Measurements from ENCODE around the gene ANAPC5. TPM values are rescaled to one million over a fixed set of nuclear protein-coding genes. Genes with fewer than 3 reads are reported as not detected.
"Not testable (repeated sequence)": the region's sequence is repeated elsewhere in the genome, so short reads cannot be mapped to it uniquely, and the experiment has no call there.

Gene ANAPC5
- total and polyA plus RNA-seq, 2 experiments from 2014 or later, result 128 to 144 TPM

DNA sequence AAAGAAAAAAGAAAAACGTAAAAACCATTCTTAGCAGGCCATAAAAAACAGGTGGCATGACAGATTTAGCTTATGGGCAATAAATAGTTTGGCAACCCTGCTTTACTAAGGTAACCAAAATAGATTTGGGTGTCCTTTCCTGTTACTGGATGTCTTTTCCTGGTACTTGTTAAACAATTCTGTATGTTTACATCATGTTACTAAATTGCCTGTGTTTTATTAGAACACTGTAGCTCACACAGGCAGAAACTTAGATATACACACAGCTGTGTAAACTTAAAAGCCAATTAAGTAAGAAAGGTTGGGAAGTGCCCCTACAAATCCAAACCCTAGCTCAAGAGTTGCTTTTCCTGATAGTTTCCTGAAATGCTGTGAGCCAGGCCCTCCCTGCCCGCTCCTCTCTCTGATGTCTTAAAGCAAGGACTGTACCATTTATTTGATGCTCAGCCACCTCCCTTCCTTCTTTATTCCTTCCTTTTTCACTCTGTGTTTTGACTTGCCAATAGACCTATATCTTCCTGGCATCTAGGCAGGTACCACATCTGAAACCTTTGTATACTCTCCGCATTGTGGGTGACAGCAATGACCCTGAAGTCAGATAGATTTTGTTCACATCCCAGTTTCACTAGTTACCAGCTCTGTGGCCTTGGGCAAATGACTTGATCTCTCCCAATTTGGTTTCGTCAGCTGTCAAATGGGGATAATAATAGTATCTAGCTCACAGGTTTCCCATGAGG, 52.0 kb downstream of the ANAPC5 start:
- Histone ChIP-seq H3K79me2 (ENCODE audit: insufficient read depth) (peaks cover 12% of the 10 kb centered on the region), H3K9me3 (ENCODE audit: low read depth) (no peaks in the 10 kb centered on the region), H3K4me3 (no peak overlapping the region), H3K4me2 (ENCODE audit: unreplicated experiment) (no peak overlapping the region), H3K9ac (no peak overlapping the region), H3K27ac (no peak overlapping the region), H2AFZ (no peak overlapping the region), H3F3A (ENCODE audit: insufficient read depth) (no peaks in the 10 kb centered on the region), H4K20me1 (ENCODE audit: insufficient read depth) (no peaks in the 10 kb centered on the region), H3K9me2 (ENCODE audit: insufficient read depth) (no peaks in the 10 kb centered on the region), H3K27me3 (replicated peaks; ENCODE audit: insufficient read depth) (no peaks in the 10 kb centered on the region), H3K4me1 (ENCODE audit: insufficient read depth) (peaks cover 11% of the 10 kb centered on the region), H3K36me3 (ENCODE audit: low read depth) (no peaks in the 10 kb centered on the region)
- WGBS, 2 experiments (ENCODE audit: low coverage in 1 of 2, low lambda C conversion rate in 2 of 2, missing lambda C conversion rate in 2 of 2), result 90 to 93% methylated on average over 4 of the region's 4 CpGs
- in situ Hi-C loops (cut with MboI), result no loop called here
- TF ChIP-seq EZH2 (IDR thresholded peaks at IDR 0.05; ENCODE audit: insufficient read depth, poor library complexity, severe bottlenecking) (no peak), EZH2phosphoT487 (IDR thresholded peaks at IDR 0.05; ENCODE audit: insufficient read depth, low read depth) (no peak)
- no peak for DNase-seq

DNA sequence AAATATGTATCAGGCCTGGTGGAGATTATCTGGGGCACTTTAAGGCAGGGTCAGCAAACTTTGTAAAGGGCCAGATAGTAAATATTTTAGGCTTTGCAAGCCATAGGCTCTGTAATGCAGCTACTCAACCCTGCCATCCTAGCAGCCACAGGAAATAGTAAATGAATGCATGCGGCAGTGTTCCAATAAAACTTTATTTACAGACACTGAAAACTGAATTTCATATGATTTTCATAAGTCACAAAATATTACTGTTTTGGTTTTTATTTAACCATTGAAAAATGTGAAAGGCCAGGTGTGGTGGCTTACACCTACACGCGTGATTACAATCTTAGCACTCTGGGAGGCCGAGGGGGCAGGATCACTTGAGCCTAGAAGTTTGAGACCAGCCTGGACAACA, 52.5 kb downstream of the ANAPC5 start:
- no peak for DNase-seq
- no peaks in the 10 kb centered on the region for H3K27me3 ChIP-seq (replicated peaks; ENCODE audit: insufficient read depth)
- in situ Hi-C loops (cut with MboI), result no loop called here
- no peak overlapping the region for H2AFZ ChIP-seq
- H3K9me3 ChIP-seq (ENCODE audit: low read depth), result no peaks in the 10 kb centered on the region
- no peaks in the 10 kb centered on the region for H3F3A ChIP-seq (ENCODE audit: insufficient read depth)
- H3K27ac ChIP-seq, result no peak overlapping the region
- no peak overlapping the region for H3K4me3 ChIP-seq
- WGBS, 2 experiments (ENCODE audit: low coverage in 1 of 2, low lambda C conversion rate in 2 of 2, missing lambda C conversion rate in 2 of 2), result 81 to 90% methylated on average over 4 of the region's 4 CpGs
- H3K4me1 ChIP-seq (ENCODE audit: insufficient read depth), result peaks cover 11% of the 10 kb centered on the region
- no peaks in the 10 kb centered on the region for H3K9me2 ChIP-seq (ENCODE audit: insufficient read depth)
- H3K9ac ChIP-seq, result no peak overlapping the region
- no peaks in the 10 kb centered on the region for H3K36me3 ChIP-seq (ENCODE audit: low read depth)
- H3K4me2 ChIP-seq (ENCODE audit: unreplicated experiment), result no peak overlapping the region
- TF ChIP-seq EZH2 (IDR thresholded peaks at IDR 0.05; ENCODE audit: insufficient read depth, poor library complexity, severe bottlenecking), result no peak
- TF ChIP-seq EZH2phosphoT487 (IDR thresholded peaks at IDR 0.05; ENCODE audit: insufficient read depth, low read depth), result no peak
- no peaks in the 10 kb centered on the region for H4K20me1 ChIP-seq (ENCODE audit: insufficient read depth)
- peaks cover 18% of the 10 kb centered on the region for H3K79me2 ChIP-seq (ENCODE audit: insufficient read depth)

GRCh38 chr12:121298411-121298810, 53.8 kb downstream of the ANAPC5 start:
- H3K9me2 ChIP-seq (ENCODE audit: insufficient read depth); DNase-seq; H3K27ac ChIP-seq; H3K27me3 ChIP-seq (replicated peaks; ENCODE audit: insufficient read depth); H3K4me2 ChIP-seq (ENCODE audit: unreplicated experiment); H4K20me1 ChIP-seq (ENCODE audit: insufficient read depth); H3K36me3 ChIP-seq (ENCODE audit: low read depth); H3K4me3 ChIP-seq; H3F3A ChIP-seq (ENCODE audit: insufficient read depth); H3K9ac ChIP-seq; H3K9me3 ChIP-seq (ENCODE audit: low read depth); H2AFZ ChIP-seq; in situ Hi-C loops (cut with MboI): not testable (repeated sequence)
- Histone ChIP-seq H3K4me1 (ENCODE audit: insufficient read depth) (peaks cover 11% of the 10 kb centered on the region), H3K79me2 (ENCODE audit: insufficient read depth) (peaks cover 30% of the 10 kb centered on the region)
- WGBS, 2 experiments (ENCODE audit: low coverage in 1 of 2, low lambda C conversion rate in 2 of 2, missing lambda C conversion rate in 2 of 2), result 89 to 91% methylated on average over 13 of the region's 13 CpGs

DNA sequence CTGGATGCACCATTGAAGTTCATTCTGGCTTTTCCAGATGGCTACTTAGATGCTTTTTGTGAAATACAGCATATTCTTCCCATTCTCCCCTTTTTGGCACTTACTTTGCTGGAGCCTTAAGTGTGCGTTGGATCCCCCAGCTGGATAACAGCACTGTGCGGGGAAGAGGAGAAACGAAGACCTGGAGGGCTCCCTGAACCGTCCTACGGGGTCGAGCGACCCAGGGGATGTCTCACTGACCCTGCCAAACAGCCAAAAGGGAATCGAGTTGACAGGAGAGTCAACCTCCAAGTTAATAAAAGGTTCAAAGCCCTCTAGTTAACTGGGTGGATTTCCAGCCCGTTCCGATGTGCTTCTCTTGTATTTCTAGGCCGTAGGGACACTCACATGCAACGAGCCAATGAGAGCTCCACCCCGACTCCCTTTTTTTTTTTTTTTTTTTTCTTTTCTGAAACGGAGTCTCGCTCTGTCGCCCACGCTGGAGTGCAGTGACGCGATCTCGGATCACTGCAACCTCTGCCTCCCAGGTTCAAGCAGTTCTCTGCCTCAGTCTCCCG, 54.7 kb downstream of the ANAPC5 start:
- H3K4me1 ChIP-seq (ENCODE audit: insufficient read depth), result peaks cover 11% of the 10 kb centered on the region
- no peaks in the 10 kb centered on the region for H3K27me3 ChIP-seq (replicated peaks; ENCODE audit: insufficient read depth)
- peak overlapping the region; percentile 81 for H2AFZ ChIP-seq
- H3K9ac ChIP-seq, result peak overlapping the region; percentile 72
- H3K9me3 ChIP-seq (ENCODE audit: low read depth), result no peaks in the 10 kb centered on the region
- DNase-seq, result peak; percentile 77
- 2 to 3% methylated on average over 20 to 21 of the region's 21 CpGs for WGBS, 2 experiments (ENCODE audit: low coverage in 1 of 2, low lambda C conversion rate in 2 of 2, missing lambda C conversion rate in 2 of 2)
- 0 out of 2 replicates have a peak overlapping the region, but pooled peaks have one; percentile 4 for H3K27ac ChIP-seq
- no peaks in the 10 kb centered on the region for H3K36me3 ChIP-seq (ENCODE audit: low read depth)
- in situ Hi-C loops (cut with MboI), result no loop called here
- no peaks in the 10 kb centered on the region for H4K20me1 ChIP-seq (ENCODE audit: insufficient read depth)
- peaks cover 38% of the 10 kb centered on the region for H3K79me2 ChIP-seq (ENCODE audit: insufficient read depth)
- H3F3A ChIP-seq (ENCODE audit: insufficient read depth), result no peaks in the 10 kb centered on the region
- peak overlapping the region; percentile 74 for H3K4me2 ChIP-seq (ENCODE audit: unreplicated experiment)
- H3K9me2 ChIP-seq (ENCODE audit: insufficient read depth), result no peaks in the 10 kb centered on the region
- TF ChIP-seq EZH2 (IDR thresholded peaks at IDR 0.05; ENCODE audit: insufficient read depth, poor library complexity, severe bottlenecking) (no peak), EZH2phosphoT487 (IDR thresholded peaks at IDR 0.05; ENCODE audit: insufficient read depth, low read depth) (no peak)
- peak overlapping the region; percentile 89 for H3K4me3 ChIP-seq
